H9 (cell line): ENCODE results near the gene DPYSL3. TPM values are rescaled to one million over a fixed set of nuclear protein-coding genes. Genes with fewer than 3 reads are reported as not detected.

Source experiments
- DNase-seq: peaks from one replicate; pipeline ENCODE4 v3.0.0-alpha.2; 2017
- H2AFZ ChIP-seq: one replicate; pipeline ENCODE4 v1.6.1; 2013; ENCODE audit warnings: mild to moderate bottlenecking, low read length, control low read depth, moderate library complexity
- H2AK5ac ChIP-seq: 2 replicates; pipeline ENCODE4 v1.6.1; 2013; ENCODE audit warnings: low read length, control low read depth, mixed read lengths; ENCODE audit not compliant: insufficient read length
- H2BK120ac ChIP-seq: one replicate; pipeline ENCODE4 v1.6.1; 2013; ENCODE audit warnings: low read depth, mild to moderate bottlenecking, low read length, control low read depth, inconsistent platforms; ENCODE audit not compliant: poor library complexity, severe bottlenecking
- H2BK12ac ChIP-seq: 2 replicates; pipeline ENCODE4 v1.6.1; 2013; ENCODE audit warnings: low read length, control low read depth, mixed read lengths, low read depth; ENCODE audit not compliant: insufficient read length
- H2BK15ac ChIP-seq: 2 replicates; pipeline ENCODE4 v1.6.1; 2013; ENCODE audit warnings: low read depth, low read length, control low read depth
- H2BK20ac ChIP-seq: one replicate; pipeline ENCODE4 v1.6.1; 2013; ENCODE audit warnings: low read depth, mild to moderate bottlenecking, low read length, control low read depth, inconsistent platforms; ENCODE audit not compliant: poor library complexity, severe bottlenecking
- H2BK5ac ChIP-seq: 2 replicates; pipeline ENCODE4 v1.6.1; 2013; ENCODE audit warnings: low read length, control low read depth, mixed read lengths; ENCODE audit not compliant: insufficient read length
- H3K14ac ChIP-seq: 2 replicates; pipeline ENCODE4 v1.6.1; 2013; ENCODE audit warnings: low read length, control low read depth; ENCODE audit not compliant: insufficient read depth
- H3K18ac ChIP-seq: 2 replicates; pipeline ENCODE4 v1.6.1; 2013; ENCODE audit warnings: low read depth, mild to moderate bottlenecking, mixed read lengths, low read length, control low read depth; ENCODE audit not compliant: insufficient read length
- H3K23ac ChIP-seq: 2 replicates; pipeline ENCODE4 v1.6.1; 2013; ENCODE audit warnings: low read length, control low read depth, mixed read lengths, low read depth; ENCODE audit not compliant: insufficient read length
- H3K23me2 ChIP-seq: 2 replicates; pipeline ENCODE4 v1.6.1; 2013; ENCODE audit warnings: low read depth, mild to moderate bottlenecking, mixed read lengths, low read length, control low read depth; ENCODE audit not compliant: insufficient read length, poor library complexity, severe bottlenecking
- H3K27ac ChIP-seq: 2 replicates; pipeline ENCODE4 v1.5.1; 2013; ENCODE audit warnings: low read length, control low read depth, mixed read lengths, low read depth; ENCODE audit not compliant: insufficient read length
- H3K27me3 ChIP-seq: 2 replicates; pipeline ENCODE4 v1.6.1; 2013; ENCODE audit warnings: low read length, control low read depth, inconsistent platforms; ENCODE audit not compliant: insufficient read depth
- H3K4ac ChIP-seq: 2 replicates; pipeline ENCODE4 v1.6.1; 2013; ENCODE audit warnings: low read depth, mild to moderate bottlenecking, control low read depth, inconsistent platforms, low read length, moderate library complexity
- H3K4me1 ChIP-seq: 2 replicates; pipeline ENCODE4 v1.6.1; 2013; ENCODE audit warnings: low read length, control low read depth, inconsistent platforms; ENCODE audit not compliant: insufficient read depth
- H3K4me2 ChIP-seq: 2 replicates; pipeline ENCODE4 v1.6.1; 2013; ENCODE audit warnings: low read length, control low read depth, mixed read lengths; ENCODE audit not compliant: insufficient read length, insufficient read depth
- H3K56ac ChIP-seq: 2 replicates; pipeline ENCODE4 v1.6.1; 2013; ENCODE audit warnings: low read depth, mild to moderate bottlenecking, mixed read lengths, low read length, control low read depth; ENCODE audit not compliant: insufficient read length
- H3K79me1 ChIP-seq: 2 replicates; pipeline ENCODE4 v1.6.1; 2013; ENCODE audit warnings: low read depth, mild to moderate bottlenecking, moderate library complexity, low read length, control low read depth, inconsistent platforms; ENCODE audit not compliant: insufficient read depth, poor library complexity, severe bottlenecking
- H3K79me2 ChIP-seq: 2 replicates; pipeline ENCODE4 v1.6.1; 2013; ENCODE audit warnings: low read length, control low read depth, inconsistent platforms; ENCODE audit not compliant: insufficient read depth
- H3K9ac ChIP-seq: 2 replicates; pipeline ENCODE4 v1.6.1; 2013; ENCODE audit warnings: low read length, control low read depth, mixed read lengths; ENCODE audit not compliant: insufficient read length; ENCODE audit errors: extremely low read depth
- H3K9me3 ChIP-seq: one replicate; pipeline ENCODE4 v1.6.1; 2013; ENCODE audit warnings: low read depth, low read length, inconsistent platforms; ENCODE audit not compliant: control insufficient read depth
- H3T11ph ChIP-seq: one replicate; pipeline ENCODE4 v1.6.1; 2013; ENCODE audit warnings: mild to moderate bottlenecking, low read length, control low read depth, inconsistent platforms
- H4K20me1 ChIP-seq: one replicate; pipeline ENCODE4 v1.6.1; 2013; ENCODE audit not compliant: control insufficient read depth, insufficient read length, insufficient read depth
- H4K5ac ChIP-seq: 2 replicates; pipeline ENCODE4 v1.6.1; 2013; ENCODE audit warnings: low read depth, mild to moderate bottlenecking, mixed read lengths, low read length, control low read depth; ENCODE audit not compliant: insufficient read length
- H4K8ac ChIP-seq: replicated peaks from 2 replicates; pipeline ENCODE4 v1.6.1; 2013; ENCODE audit warnings: low read length, control low read depth, mixed read lengths, low read depth; ENCODE audit not compliant: insufficient read length
- H4K91ac ChIP-seq: 2 replicates; pipeline ENCODE4 v1.6.1; 2013; ENCODE audit warnings: low read depth, mild to moderate bottlenecking, moderate library complexity, mixed read lengths, low read length, control low read depth; ENCODE audit not compliant: insufficient read length
- H3K27ac Mint-ChIP-seq, 3 experiments: 2 replicates in 2 of 3; 3 replicates in 1 of 3; pipeline ENCODE4 v1.8.0; 2020 to 2021; ENCODE audit warnings: mixed read lengths in 3 of 3, mild to moderate bottlenecking in 1 of 3, moderate library complexity in 1 of 3
- H3K27me3 Mint-ChIP-seq: 2 replicates; pipeline ENCODE4 v1.8.0; 2021; ENCODE audit warnings: low read depth, mild to moderate bottlenecking, moderate library complexity, mixed read lengths
- H3K36me3 Mint-ChIP-seq, 3 experiments: 2 replicates in 2 of 3; 3 replicates in 1 of 3; pipeline ENCODE4 v1.8.0; 2020 to 2021; ENCODE audit warnings: low read depth in 3 of 3, mixed read lengths in 3 of 3; ENCODE audit not compliant: insufficient read depth in 1 of 3
- H3K4me1 Mint-ChIP-seq, 2 experiments: 2 replicates each; pipeline ENCODE4 v1.8.0; 2020; ENCODE audit warnings: mixed read lengths in 2 of 2
- H3K4me3 Mint-ChIP-seq, 2 experiments: 2 replicates in 1 of 2; 3 replicates in 1 of 2; pipeline ENCODE4 v1.8.0; 2020 to 2021; ENCODE audit warnings: mild to moderate bottlenecking in 2 of 2, mixed read lengths in 2 of 2, moderate library complexity in 1 of 2
- H3K9me3 Mint-ChIP-seq, 2 experiments: 2 replicates in 1 of 2; 3 replicates in 1 of 2; pipeline ENCODE4 v1.8.0; 2020; ENCODE audit warnings: mild to moderate bottlenecking in 2 of 2, mixed read lengths in 2 of 2, moderate library complexity in 1 of 2
- WGBS: extraction: QIAGEN DNeasy Blood & Tissue Kit; methylation state at CpG from one replicate; pipeline ENCODE4 v1.1.7; 2013; ENCODE audit warnings: missing lambda C conversion rate, low lambda C conversion rate, mixed read lengths; ENCODE audit not compliant: insufficient read length; ENCODE audit errors: extremely low coverage; 5-methylcytosine and 5-hydroxymethylcytosine counted together
- total RNA-seq: library from RNA; stranded (reverse); gene quantifications from 2 replicates; pipeline ENCODE4 v1.2.1, GENCODE V29; 2021
- TF ChIP-seq, protein P1 (sequence below): fragments of 200-600 bp; sonication (generic); conservative IDR thresholded peaks from 3 replicates; pipeline ENCODE4 v1.8.0; 2021; ENCODE audit warnings: antibody characterized with exemption, mild to moderate bottlenecking

Gene DPYSL3
- total RNA-seq, 1 experiment from 2014 or later = 515 TPM

DNA sequence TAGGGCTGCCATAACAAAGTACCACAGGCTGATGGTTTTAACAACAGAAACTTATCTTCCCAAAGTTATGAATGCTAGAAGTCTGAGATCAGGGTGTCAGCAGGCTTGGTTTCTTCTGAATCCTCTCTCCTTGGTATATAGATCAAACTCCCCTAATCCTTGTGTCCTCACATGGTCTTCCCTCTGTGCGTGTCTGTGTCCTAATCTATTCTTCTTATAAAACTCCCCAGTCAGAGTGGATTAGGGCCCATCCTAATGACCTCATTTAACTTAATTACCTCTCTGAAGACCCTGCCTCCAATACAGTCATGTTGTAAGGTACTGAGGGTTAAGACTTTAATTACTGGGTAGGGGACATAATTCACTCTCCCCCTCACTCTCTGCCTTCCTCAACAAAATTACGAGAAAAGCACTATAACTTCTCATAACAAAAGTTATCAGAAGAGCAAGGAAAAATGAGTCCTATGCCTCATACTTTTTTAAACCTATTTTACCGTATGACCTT lies 68.6 kb downstream of the DPYSL3 start:
- Histone ChIP-seq H2AFZ (no peak overlapping the region), H3K14ac (no peak overlapping the region), H3K79me1 (peaks cover 8% of the 10 kb centered on the region), H2BK12ac (no peak overlapping the region), H3K18ac (no peak overlapping the region), H3K4me1 (peaks cover 12% of the 10 kb centered on the region), H4K5ac (no peak overlapping the region), H4K8ac (no peak overlapping the region), H3K27me3 (no peaks in the 10 kb centered on the region), H2AK5ac (no peak overlapping the region), H3K56ac (no peak overlapping the region), H3T11ph (no peak overlapping the region), H2BK20ac (no peak overlapping the region), H4K20me1 (no peaks in the 10 kb centered on the region), H3K4me2 (no peak overlapping the region), H3K9me3 (no peaks in the 10 kb centered on the region), H3K9ac (no peak overlapping the region), H3K23ac (no peak overlapping the region), H3K79me2 (peaks cover 56% of the 10 kb centered on the region; the same call in 1 of the 2 replicates), H4K91ac (no peak overlapping the region), H2BK5ac (no peak overlapping the region), H3K27ac (no peak overlapping the region), H3K23me2 (no peaks in the 10 kb centered on the region), H2BK15ac (no peak overlapping the region), H2BK120ac (no peak overlapping the region), H3K4ac (no peak overlapping the region)
- DNase-seq = no peak
- peaks cover 69 to 73% of the 10 kb centered on the region in 2 experiments for H3K4me1 Mint-ChIP-seq
- TF ChIP-seq, protein P1, sequence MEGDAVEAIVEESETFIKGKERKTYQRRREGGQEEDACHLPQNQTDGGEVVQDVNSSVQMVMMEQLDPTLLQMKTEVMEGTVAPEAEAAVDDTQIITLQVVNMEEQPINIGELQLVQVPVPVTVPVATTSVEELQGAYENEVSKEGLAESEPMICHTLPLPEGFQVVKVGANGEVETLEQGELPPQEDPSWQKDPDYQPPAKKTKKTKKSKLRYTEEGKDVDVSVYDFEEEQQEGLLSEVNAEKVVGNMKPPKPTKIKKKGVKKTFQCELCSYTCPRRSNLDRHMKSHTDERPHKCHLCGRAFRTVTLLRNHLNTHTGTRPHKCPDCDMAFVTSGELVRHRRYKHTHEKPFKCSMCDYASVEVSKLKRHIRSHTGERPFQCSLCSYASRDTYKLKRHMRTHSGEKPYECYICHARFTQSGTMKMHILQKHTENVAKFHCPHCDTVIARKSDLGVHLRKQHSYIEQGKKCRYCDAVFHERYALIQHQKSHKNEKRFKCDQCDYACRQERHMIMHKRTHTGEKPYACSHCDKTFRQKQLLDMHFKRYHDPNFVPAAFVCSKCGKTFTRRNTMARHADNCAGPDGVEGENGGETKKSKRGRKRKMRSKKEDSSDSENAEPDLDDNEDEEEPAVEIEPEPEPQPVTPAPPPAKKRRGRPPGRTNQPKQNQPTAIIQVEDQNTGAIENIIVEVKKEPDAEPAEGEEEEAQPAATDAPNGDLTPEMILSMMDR = no peak
- WGBS = no CpG with 5 or more reads among the region's 3 CpGs
- peaks cover 24 to 78% (median 71%) of the 10 kb centered on the region in 3 experiments; a peak in 6 of 7 replicates for H3K36me3 Mint-ChIP-seq
- H3K4me3 Mint-ChIP-seq = no peak overlapping the region
- peak overlapping the region in 2 of 3 experiments; percentile 30 to 57; a peak in 4 of 7 replicates for H3K27ac Mint-ChIP-seq
- no peaks in the 10 kb centered on the region for H3K9me3 Mint-ChIP-seq
- H3K27me3 Mint-ChIP-seq = no peaks in the 10 kb centered on the region
